Measurements from ENCODE around the gene VEGFA. TPM values are rescaled to one million over a fixed set of nuclear protein-coding genes. Genes with fewer than 3 reads are reported as not detected.

The VEGFA gene
- polyA plus RNA-seq, 4 donors = 106 to 336 (median 279) TPM

DNA sequence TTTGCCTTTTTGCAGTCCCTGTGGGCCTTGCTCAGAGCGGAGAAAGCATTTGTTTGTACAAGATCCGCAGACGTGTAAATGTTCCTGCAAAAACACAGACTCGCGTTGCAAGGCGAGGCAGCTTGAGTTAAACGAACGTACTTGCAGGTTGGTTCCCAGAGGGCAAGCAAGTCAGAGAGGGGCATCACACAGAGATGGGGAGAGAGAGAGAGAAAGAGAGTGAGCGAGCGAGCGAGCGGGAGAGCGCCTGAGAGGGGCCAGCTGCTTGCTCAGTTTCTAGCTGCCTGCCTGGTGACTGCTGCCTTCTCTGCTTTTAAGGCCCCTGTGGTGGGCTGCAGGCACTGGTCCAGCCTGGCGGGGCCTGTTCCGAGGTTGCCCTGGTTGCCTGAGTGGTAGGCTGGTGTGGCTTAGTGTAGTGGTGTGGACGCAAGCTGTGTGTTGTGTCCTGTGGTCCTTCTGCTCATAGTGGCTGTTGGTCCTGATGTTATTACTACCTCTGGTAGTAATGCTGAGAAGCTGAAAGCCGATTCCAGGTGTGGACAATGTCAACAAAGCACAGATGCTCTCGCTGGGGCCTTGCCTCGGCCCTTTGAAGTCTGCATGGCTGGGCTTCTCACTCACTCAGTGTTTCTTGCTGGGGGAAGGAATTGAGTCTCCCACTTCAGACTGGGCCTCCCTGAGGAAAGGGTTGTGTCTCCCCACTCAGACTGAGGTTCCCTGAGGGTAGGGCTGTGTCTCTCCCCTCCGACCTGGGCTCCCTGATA, 12.1 kb downstream of the VEGFA start:
- no peak for DNase-seq (ENCODE audit: low read depth in 4 of 4, low spot score in 3 of 4)

DNA sequence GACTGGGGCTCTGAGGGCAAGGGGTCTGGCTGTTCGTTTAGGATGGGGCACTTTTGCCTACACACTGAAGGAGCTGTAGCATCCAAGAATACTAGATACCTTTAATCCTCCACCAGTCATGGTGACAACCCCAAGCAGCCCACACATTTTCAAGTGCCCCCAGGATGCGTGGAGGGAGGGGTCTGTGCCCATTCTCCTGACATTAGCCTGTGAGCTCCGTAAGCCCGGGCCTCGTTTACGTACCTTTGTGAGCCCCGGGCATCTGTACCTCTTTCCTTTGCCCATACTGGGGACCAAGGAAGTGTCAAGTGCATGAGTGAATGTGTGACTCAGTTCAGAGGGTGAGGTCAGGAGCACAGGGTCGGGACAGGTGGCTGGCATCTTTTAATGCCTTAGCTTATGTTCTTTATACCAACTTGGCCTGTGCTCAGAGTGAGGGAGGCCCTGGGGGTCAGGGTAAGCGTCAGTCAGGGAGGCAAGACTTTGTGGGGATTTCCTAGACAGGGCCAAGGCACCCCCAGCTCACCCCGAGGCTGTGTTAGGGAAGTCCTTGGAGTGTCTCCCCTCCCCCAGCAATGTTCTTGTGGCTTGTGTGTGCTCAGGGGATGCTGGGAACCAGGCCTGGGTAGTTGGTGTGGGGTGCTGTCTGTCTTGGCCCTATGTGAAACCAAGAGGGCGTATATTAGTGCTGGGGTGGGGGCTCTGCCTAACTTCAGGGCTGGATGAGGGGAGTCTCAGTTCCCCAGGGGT, 12.9 kb downstream of the VEGFA start:
- DNase-seq (ENCODE audit: low read depth in 4 of 4, low spot score in 3 of 4) = no peak

DNA sequence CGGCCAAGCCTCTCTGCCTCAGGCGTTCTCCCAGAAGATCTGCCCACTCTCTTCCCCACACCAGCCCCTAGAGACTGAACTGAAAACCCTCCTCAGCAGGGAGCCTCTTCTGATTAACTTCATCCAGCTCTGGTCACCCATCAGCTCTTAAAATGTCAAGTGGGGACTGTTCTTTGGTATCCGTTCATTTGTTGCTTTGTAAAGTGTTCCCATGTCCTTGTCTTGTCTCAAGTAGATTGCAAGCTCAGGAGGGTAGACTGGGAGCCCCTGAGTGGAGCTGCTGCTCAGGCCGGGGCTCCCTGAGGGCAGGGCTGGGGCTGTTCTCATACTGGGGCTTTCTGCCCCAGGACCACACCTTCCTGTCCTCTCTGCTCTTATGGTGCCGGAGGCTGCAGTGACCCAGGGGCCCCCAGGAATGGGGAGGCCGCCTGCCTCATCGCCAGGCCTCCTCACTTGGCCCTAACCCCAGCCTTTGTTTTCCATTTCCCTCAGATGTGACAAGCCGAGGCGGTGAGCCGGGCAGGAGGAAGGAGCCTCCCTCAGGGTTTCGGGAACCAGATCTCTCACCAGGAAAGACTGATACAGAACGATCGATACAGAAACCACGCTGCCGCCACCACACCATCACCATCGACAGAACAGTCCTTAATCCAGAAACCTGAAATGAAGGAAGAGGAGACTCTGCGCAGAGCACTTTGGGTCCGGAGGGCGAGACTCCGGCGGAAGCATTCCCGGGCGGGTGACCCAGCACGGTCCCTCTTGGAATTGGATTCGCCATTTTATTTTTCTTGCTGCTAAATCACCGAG, 14.2 kb downstream of the VEGFA start:
- no peak for DNase-seq (ENCODE audit: low read depth in 4 of 4, low spot score in 3 of 4)

DNA sequence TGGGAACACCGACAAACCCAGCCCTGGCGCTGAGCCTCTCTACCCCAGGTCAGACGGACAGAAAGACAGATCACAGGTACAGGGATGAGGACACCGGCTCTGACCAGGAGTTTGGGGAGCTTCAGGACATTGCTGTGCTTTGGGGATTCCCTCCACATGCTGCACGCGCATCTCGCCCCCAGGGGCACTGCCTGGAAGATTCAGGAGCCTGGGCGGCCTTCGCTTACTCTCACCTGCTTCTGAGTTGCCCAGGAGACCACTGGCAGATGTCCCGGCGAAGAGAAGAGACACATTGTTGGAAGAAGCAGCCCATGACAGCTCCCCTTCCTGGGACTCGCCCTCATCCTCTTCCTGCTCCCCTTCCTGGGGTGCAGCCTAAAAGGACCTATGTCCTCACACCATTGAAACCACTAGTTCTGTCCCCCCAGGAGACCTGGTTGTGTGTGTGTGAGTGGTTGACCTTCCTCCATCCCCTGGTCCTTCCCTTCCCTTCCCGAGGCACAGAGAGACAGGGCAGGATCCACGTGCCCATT, 15.3 kb downstream of the VEGFA start:
- no peak for DNase-seq (ENCODE audit: low read depth in 4 of 4, low spot score in 3 of 4)

DNA sequence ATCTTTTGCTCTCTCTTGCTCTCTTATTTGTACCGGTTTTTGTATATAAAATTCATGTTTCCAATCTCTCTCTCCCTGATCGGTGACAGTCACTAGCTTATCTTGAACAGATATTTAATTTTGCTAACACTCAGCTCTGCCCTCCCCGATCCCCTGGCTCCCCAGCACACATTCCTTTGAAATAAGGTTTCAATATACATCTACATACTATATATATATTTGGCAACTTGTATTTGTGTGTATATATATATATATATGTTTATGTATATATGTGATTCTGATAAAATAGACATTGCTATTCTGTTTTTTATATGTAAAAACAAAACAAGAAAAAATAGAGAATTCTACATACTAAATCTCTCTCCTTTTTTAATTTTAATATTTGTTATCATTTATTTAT, 15.9 kb downstream of the VEGFA start:
- DNase-seq (ENCODE audit: low read depth in 4 of 4, low spot score in 3 of 4) = no peak

DNA sequence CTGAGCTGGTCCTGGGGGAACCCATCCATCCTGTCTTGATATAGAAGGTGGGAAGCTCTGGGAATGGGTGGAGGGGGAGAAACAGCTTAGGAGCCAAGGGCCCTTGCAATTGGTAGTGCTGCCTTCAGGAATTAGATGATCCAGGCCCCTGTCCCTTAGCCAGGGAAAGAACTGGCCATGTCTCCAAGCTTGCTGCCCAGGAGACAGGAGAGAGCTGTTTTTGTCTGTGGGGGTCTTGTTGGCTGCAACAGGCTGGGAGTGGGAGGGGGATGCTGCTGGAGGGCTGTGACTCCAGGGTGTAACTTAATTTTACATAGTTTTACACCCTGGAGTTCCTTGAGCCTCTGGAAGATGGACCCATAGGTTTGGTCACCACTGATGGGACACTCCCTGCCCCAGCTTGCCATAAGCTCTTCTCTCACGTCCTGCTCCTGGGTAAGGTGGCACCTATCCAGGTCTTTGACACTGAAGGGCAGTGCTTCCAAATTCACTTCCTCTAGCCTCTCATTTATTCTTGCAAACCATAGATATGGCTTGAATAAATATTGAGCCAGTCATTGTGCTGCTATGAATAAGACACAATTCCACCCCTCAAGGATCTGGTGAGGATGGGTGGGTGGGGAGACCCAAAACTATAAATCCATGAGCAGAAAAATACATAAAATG, 16.8 kb downstream of the VEGFA start:
- no peak for DNase-seq (ENCODE audit: low read depth in 4 of 4, low spot score in 3 of 4)

DNA sequence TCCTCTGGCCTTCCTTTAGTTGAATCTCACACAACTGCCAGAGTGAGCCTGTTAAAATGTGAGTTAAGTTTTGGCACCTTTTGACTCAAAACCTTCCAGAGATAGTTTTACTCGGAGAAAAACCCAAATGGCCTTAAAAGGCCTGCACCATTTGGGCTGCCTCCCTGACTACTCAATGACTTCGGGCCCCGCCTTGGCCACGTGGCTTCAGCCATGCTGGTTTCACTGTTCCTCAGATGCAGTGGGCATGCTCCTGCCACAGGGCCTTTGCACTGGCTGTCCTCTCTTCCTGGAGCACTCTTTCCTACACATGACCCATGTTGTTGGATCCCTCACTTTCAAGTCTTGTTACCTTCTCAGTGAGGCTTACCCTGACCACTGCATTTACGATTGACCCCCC, 18.3 kb downstream of the VEGFA start:
- no peak for DNase-seq (ENCODE audit: low read depth in 4 of 4, low spot score in 3 of 4)

DNA sequence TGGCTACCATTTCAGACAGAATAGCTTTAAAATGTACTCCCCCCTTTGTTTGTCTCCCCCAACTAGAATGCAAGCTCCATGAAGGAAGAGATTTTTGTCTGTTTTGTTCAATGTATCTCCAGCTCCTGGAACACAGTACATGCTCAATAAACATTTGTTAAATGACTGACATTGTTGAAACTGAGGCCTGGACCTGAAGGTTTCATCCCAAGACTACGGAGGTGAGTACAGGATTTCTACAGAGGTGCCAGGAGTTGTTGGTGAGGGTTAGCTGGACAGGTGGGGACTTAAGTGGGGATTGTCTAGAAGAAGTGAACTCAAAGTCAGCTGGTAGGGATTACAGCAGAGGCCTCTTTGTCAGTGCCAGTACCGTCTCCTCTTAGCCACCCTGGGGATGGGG, 19.4 kb downstream of the VEGFA start:
- DNase-seq (ENCODE audit: low read depth in 4 of 4, low spot score in 3 of 4) = no peak

DNA sequence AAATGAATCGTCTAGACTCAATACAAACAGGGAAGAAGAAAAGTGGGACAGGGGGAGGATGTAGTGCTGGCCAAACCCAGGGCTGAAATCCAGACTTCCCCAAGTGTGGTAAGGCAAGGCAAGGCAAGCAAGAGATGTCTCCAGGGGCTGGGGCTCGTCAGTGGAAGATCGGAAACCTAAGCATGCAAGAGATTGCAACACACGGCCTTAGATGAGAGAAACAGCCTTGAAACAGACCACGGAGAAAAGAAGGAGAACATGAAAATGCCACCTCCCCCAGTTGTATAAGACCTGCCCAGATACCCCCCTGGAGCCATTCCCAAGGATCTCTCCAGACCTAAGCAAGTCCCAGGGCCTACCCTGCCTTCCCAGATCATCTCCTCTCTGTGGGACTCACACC, 20.0 kb downstream of the VEGFA start:
- DNase-seq (ENCODE audit: low read depth in 4 of 4, low spot score in 3 of 4) = no peak

DNA sequence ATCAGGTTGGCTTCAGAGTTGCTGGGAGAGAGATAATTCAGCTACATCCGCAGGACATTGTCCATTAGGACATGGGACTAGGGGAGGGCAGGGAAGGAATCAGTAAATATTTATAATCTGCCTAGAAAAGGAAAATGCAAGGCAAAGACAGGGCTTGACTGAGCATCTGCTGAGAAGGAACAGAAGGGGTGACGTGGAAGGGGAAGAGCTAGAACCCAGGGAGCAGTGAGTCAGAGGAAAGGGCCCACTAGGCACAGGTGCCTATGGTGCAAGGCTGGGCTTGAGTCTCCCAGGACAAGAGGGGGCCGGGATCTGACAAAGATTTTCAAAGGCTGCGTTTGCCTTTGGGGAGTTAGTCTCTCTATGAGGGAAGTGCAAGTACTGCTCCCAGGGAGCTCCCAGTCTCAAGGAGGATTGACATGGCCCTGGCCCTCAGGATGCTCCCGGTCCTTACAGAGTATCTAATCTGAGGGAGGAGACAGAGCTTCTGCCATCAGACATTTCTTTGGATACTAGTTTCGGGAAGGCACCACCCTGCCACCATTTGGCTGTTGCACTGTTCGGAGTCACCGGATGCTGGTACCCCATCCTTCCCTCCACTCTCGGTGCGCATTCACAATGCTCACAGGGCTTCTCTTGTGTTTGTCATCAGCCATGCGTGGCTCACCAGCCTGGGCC, 21.9 kb downstream of the VEGFA start:
- DNase-seq (ENCODE audit: low read depth in 4 of 4, low spot score in 3 of 4) = no peak

DNA sequence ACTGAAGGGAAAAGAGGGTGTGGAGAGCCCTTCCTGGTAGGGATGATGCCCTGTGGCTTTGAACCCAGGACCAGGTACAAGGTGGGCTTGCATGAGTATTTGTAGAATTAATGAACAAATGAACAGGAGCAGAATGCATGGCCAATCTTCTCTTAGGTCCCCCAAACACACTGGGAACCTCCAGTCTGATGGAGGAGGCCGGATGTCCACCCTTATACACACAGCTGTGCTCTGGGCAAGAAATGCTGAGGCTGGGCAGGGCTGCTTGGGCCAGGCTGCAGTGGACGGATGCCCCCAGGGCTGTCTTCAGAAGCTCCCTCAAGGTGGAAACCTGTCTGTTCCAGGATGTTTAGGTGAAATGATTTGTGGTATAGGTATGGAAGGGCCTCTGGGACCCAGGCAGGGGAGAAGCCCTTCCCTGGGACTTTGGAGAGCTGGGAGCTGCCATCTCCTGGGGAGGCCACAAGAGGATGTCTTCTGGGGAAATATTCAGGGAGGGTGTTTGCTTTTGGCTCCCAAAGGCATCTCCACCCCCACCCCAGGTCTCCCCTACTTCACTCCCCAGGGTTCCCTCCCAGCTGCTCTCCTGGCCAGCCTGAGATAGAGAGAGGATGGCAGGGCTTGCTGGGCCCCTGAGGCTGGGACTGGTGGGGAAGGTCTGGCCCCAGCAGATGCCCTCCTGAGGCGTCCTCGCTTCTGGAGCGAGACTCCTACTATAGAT, 23.3 kb downstream of the VEGFA start:
- DNase-seq (ENCODE audit: low read depth in 4 of 4, low spot score in 3 of 4) = no peak

DNA sequence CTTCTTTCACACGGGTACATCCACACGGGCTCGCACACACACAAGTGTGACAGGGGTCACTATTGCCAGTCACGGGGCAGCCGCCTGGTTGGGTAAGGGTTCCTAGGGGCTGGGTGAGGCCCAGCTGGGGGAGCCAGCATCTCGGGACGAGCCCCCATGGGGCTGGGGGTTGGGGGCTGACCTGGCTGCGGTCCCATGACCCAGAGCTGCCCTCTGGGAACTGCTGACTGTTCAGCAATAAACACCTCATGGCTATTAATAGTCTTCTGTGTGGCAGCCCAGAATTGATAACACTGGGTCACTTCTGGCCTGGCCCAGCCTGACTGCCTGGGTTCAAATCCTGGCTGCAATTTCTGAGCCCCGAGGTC, 23.8 kb downstream of the VEGFA start:
- DNase-seq (ENCODE audit: low read depth in 4 of 4, low spot score in 3 of 4) = no peak

DNA sequence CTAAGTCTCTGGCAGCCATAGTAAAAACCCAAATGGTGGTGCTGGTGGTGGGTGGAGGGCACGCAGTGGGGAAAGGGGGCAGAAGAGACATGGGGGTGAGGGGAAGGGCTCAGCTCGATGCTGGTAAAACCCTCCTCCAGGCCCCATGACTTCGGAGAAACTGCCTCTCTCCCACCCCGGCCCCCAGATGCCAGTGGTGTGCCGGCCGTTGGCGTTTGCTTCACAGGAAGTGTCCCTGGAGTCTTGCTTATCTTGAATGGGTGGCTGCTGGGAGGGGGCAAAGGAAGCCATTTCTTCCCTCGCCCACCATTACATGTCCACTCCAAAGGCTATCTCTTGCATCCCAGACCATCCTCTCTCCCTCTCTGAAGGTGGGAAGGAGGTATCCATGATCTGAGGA, 25.4 kb downstream of the VEGFA start:
- no peak for DNase-seq (ENCODE audit: low read depth in 4 of 4, low spot score in 3 of 4)

DNA sequence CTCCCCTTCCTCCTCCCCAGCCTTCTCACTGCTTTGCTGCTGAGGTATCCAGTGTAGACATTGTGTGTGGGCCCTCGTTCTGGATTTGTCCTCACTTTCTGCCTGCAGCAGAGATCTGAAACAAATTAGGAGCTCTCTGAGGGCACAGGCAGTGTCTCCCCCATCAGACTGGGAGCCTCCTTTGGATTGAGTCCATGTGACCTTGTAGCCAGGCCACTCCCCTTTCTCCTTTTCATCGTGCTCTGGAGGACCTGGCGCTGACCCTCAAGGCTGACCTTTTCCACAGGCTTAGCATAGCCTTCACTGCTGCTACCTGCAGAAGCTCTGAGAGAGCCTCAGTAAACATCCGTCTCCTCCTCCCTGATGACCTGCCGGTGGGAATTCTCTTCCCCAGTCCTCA, 26.2 kb downstream of the VEGFA start:
- DNase-seq (ENCODE audit: low read depth in 4 of 4, low spot score in 3 of 4) = no peak

DNA sequence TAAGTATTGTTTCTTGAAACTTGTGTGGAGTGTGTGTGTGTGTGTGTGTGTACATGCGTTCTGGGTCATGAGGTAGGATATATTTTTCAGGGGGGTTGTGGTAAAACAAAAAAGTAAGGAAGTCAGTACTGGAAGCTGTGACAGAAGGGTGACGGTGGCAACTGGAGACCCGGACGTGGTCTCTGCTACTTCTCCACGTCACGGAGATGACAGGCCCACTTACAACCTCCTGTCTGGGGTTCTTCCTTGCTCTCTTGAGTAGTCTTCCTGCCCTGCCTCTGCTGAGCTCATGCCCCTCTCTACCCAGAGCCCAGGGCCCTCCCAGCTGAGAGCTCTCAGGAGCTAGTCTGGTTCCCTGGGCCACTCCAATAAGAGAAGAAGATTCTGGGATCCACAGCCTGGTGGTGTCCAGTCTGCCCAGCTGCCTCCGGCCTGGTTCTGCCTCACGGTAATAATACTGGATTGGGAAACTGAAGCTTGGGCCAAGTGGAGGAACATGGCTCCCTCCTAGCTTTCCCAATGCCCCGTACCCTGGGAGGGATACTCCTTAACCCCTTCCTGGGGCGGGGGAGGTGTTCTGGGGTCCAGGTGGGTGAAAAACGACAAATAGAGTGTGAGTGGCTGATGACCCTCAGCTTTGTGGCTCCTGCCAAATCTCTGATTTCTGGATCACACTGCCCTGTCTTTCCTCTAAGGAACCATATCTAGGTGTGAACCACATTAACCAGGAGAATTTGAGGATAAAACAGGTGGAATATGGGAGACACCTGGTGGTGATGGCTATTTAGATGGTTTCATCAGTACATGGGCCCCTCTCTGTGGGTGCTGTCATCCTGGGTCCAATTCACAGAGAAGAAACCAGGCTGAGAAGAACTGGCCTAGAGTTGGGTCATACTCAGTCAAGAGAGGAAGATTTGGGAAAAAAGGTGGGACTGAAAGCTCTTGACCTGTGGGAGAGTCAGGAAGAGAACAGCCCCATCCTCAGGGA, 27.2 kb downstream of the VEGFA start:
- no peak for DNase-seq (ENCODE audit: low read depth in 4 of 4, low spot score in 3 of 4)

DNA sequence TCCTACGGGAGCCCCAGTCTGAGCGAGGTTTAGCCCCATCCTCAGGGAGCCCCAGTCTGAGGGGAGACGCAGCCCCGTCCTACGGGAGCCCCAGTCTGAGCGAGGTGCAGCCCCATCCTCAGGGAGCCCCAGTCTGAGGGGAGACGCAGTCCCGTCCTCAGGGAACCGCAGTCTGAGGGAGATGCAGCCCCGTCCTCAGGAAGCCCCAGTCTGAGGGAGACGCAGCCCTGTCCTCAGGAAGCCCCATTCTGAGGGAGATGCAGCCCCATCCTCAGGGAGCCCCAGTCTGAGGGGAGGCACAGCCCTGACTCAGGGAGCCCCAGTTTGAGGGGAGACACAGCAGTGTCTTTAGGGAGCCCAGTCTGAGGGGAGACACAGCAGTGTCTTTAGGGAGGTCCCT, 27.9 kb downstream of the VEGFA start:
- DNase-seq (ENCODE audit: low read depth in 4 of 4, low spot score in 3 of 4) = no peak

DNA sequence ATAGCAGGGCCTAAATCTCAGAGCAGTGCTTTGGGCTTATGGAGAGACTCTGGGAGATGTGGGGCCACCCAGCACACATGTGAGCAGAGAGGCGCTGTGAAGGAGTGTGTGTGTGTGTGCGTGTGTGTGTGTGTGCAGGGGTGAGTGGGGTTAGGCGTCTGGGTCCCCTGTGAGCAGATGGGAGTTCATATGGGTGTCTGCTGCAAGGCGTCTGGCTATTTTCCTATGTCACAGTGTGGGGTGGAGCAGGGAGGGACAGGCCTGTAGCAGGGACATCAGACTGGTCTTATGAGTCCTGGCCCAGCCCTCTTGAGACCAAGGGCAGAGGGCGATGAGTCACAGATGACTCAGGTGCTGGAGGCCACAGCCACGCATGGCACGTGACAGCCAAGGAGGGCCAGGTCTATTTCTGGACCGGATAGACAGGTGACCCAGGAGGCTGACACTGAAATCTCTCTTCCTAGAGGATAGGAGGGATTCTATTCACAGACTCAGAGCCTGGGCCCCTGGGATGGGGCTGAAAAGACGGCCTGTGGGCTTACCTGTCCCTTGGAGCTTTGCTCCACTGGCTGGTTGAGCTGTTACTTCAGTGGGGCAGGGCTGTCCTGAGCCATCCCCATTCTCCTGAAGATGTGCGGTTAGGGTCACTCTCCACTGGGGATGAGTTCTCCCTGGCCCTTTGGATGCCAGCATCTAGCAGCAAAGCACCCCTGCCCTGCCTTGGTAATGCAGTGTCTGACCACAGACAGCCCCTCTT, 28.9 kb downstream of the VEGFA start:
- DNase-seq (ENCODE audit: low read depth in 4 of 4, low spot score in 3 of 4) = no peak

Data from left renal pelvis (tissue), 4 donors.